WTC11 (cell line): ENCODE data around the gene FNIP2.

Source experiments
- AFF4 ChIP-seq: sonication (generic); formaldehyde crosslinking; IDR thresholded peaks from 2 replicates; pipeline ENCODE4 v1.8.1; 2023; ENCODE audit warnings: mild to moderate bottlenecking, missing genetic modification reagents, borderline replicate concordance
- ARID4B ChIP-seq: sonication (generic); formaldehyde crosslinking; IDR thresholded peaks from 2 replicates; pipeline ENCODE4 v1.8.0; 2023; ENCODE audit warnings: missing genetic modification reagents, mild to moderate bottlenecking, borderline replicate concordance
- CTCF ChIP-seq: fragments of 200-600 bp; IDR thresholded peaks from 2 replicates; pipeline ENCODE4 v1.8.0; 2022; ENCODE audit warnings: antibody characterized with exemption
- PRDM15 ChIP-seq: sonication (generic); formaldehyde crosslinking; IDR thresholded peaks from 2 replicates; pipeline ENCODE4 v1.8.0; 2022; ENCODE audit warnings: missing genetic modification reagents
- SP1 ChIP-seq: sonication (generic); formaldehyde crosslinking; conservative IDR thresholded peaks from 2 replicates; pipeline ENCODE4 v1.8.1; 2022; ENCODE audit warnings: missing genetic modification reagents
- TCF7 ChIP-seq: sonication (generic); formaldehyde crosslinking; IDR thresholded peaks from 2 replicates; pipeline ENCODE4 v1.8.0; 2022; ENCODE audit warnings: mild to moderate bottlenecking, low read depth, missing genetic modification reagents, moderate library complexity
- TF ChIP-seq, protein P1 (sequence below): sonication (generic); formaldehyde crosslinking; IDR thresholded peaks from 2 replicates; pipeline ENCODE4 v1.8.0; 2023; ENCODE audit warnings: missing genetic modification reagents

GRCh38 chr4:158860856-158861255 lies 92.0 kb downstream of the FNIP2 start:
- TF ChIP-seq CTCF, result no peak
- TF ChIP-seq, protein P1, sequence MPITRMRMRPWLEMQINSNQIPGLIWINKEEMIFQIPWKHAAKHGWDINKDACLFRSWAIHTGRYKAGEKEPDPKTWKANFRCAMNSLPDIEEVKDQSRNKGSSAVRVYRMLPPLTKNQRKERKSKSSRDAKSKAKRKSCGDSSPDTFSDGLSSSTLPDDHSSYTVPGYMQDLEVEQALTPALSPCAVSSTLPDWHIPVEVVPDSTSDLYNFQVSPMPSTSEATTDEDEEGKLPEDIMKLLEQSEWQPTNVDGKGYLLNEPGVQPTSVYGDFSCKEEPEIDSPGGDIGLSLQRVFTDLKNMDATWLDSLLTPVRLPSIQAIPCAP, result no peak
- no peak for TF ChIP-seq TCF7 (CRISPR knock-in tag)
- TF ChIP-seq AFF4 (CRISPR knock-in tag), result no peak
- TF ChIP-seq SP1 (CRISPR knock-in tag), result no peak
- TF ChIP-seq PRDM15, result no peak
- no peak for TF ChIP-seq ARID4B
